Stimulated activated CD4-positive, alpha-beta T cell treated with anti-CD3 and anti-CD28 coated beads, Interleukin-12 subunit alpha, Interleukin-12 subunit beta, amount 100 ng/mL, for 48 hours (primary cell): Measurements from ENCODE around the gene PRMT7.

ENCODE experiments used
- DNase-seq, 3 donors: peaks; one replicate each; pipeline ENCODE4 v3.0.0-alpha.2; 2020; ENCODE audit warnings: low read depth in 2 of 3, low spot score in 1 of 3

Gene PRMT7

GRCh38 chr16:68345958-68346635, 35.3 kb downstream of the PRMT7 start:
- DNase-seq, result no peak

GRCh38 chr16:68346892-68347480, 36.2 kb downstream of the PRMT7 start:
- no peak for DNase-seq

DNA sequence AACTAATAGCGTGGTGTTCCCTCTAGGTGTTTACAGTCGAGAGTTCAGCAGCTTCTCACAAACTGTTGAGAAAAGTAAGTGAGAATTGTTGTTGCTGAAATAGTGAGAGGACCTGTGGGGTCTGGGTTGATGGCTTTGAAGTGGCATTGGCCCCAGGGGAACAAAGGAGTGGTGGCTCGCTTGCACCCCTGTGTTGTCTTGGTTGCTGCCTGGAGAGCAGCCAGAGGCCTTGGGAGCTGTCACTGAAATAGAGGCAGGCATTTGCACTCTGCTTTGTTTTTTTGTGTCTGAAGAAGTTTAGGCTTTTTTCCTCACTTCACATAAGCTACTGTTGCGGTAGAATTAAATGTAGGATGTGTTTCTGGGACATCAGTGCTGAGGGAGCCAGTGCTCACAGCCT, 36.8 kb downstream of the PRMT7 start:
- no peak for DNase-seq

GRCh38 chr16:68348639-68349445, 38.0 kb downstream of the PRMT7 start:
- no peak for DNase-seq

DNA sequence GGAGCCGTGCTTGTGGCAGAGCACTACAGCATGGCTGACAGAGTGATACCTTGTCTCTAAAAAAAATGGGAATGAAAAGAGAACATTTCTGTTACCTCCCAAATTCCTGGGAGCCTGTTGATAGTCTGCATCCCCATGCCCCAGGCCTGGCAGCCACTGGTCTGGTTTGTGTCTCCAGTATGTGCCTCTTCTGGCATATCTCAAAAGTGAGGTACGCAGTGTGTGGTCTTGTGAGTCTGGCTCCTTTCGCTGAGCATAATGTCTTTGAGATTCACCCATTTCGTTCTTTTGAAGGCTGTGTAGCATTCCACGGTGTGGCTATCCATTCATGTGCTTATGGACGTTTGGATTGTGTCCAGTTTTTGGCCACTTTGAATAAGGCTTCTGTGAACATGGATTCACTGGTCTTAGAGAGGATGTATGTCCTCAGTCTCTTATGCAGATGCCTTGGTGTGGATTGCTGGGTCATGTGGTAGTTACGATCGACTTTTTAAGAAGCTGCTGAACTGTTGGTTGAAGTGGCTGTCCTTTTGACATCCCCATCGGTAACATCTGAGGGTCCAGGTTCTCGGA, 39.1 kb downstream of the PRMT7 start:
- no peak for DNase-seq

DNA sequence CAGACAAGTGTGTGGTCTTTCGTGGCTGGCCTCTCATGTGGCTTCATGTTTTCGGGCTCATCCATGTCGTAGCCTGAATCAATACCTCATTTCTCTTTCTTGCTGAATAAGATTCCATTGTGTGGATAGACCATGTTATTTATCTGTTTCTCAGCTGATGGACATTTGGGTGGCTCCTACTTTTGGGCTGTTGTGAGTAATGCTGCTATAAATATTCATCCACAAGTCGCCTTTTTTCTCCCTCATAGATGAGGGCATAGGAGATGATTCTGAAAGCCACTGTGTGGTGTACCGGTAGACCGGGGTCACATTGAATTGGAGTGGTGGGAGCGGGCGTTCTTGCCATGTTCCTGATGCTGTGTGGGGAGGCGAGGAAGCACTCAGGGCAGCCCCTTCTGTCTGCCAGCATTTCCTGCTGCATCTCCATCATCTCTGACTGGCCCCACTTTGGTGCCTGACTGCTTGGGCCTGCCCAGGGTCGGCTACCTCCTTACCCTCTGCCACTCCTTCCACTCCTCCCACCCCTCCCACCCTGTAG, 40.1 kb downstream of the PRMT7 start:
- no peak for DNase-seq

- DNase-seq, result no peak
These were observed 40.6 kb downstream of the PRMT7 start for GRCh38 chr16:68351463-68351862.

DNA sequence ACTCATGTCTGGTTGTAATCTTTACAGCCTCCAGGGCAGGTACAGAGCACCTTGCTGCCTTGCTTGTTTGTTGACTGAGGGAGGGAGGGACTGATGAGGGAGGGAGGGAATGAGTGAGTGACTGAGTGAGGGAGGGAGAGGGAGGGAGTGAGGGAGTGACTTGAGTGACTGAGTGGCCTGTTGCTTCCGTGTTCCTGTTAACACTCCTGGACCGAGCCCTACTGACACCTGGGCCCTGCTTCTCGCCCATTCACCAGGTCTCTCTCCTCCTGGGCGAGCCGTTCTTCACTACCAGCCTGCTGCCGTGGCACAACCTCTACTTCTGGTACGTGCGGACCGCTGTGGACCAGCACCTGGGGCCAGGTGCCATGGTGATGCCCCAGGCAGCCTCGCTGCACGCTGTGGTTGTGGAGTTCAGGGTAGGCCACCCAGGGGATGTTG, 41.2 kb downstream of the PRMT7 start:
- DNase-seq, result no peak

- DNase-seq, result no peak
These were observed 42.5 kb downstream of the PRMT7 start for GRCh38 chr16:68353366-68353765.

GRCh38 chr16:68354816-68355215, 44.0 kb downstream of the PRMT7 start:
- no peak for DNase-seq

DNA sequence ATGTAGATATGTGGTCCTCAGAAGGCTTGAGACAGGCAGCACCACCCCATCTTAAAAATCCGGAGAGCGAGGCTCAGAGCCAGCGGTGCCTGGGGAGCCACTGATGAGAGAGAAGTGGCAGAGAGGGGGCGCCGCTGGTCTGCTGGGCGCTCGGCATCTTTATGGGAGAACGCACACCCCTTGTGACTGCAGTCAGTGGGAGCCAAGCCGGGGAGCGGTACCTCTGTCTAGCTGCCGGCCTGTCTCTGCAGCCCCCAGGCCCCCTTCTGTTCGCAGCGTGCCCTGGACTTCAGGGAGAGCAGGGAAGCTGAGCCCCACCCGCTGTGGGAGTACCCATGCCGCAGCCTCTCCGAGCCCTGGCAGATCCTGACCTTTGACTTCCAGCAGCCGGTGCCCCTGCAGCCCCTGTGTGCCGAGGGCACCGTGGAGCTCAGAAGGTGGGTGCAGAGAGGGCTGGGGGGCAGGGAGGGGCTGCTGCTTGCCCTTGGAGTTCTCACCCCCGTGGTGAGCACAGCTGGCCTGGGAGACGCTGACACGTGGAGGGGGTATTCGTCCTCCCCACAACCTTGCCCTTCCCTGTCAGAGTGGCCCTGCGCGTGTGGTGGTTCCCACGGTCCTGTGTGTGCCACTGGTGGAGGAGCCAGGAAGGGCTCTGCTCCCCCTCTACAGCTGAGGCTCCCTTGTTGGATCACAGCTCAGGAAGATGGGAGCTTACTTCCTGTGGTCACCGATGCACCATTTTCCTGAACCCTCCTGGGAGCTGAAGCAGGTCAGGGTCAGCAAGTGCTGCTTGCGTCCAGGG, 44.8 kb downstream of the PRMT7 start:
- DNase-seq, result no peak

DNA sequence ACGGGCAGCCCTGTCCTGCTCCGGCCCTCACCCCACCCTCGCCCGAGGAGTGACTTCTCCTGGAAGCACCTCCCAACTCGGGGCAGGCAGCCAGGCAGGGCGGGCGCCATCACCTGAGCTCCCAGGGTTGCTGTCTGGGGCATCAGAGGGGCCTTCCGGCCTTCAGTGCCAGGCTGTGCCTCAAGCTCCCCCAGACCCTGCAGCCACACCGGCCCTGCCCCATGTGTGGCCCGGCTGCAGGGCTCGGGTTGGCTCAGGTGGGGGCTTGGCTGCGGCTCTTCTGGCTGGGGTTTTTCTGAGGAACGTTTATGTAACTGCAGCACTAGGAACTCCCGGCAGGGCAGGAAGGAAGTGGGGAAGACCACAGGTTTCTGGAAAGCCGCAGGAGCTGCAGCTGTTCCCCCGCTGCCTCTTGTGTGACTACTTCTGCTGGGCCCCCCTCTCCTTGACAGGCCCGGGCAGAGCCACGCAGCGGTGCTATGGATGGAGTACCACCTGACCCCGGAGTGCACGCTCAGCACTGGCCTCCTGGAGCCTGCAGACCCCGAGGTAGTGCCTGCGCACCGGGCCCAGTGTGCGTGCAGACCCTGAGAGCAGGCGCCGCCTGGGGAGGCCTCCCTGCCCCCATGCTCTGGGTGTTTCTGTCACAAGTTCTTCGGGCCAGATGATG, 45.6 kb downstream of the PRMT7 start:
- peak; percentile 27 to 48 (median 32) for DNase-seq

DNA sequence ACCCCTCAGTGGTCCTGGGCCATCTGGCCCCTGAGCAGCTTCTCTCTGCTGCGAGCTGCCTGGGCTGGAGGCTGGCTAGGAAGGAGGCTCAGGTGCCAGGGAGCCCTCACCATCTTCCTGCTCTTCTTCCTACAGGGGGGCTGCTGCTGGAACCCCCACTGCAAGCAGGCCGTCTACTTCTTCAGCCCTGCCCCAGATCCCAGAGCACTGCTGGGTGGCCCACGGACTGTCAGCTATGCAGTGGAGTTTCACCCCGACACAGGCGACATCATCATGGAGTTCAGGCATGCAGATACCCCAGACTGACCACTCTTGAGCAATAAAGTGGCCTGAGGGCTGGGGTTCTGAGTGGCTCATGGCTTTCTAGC, 46.1 kb downstream of the PRMT7 start:
- no peak for DNase-seq

DNA sequence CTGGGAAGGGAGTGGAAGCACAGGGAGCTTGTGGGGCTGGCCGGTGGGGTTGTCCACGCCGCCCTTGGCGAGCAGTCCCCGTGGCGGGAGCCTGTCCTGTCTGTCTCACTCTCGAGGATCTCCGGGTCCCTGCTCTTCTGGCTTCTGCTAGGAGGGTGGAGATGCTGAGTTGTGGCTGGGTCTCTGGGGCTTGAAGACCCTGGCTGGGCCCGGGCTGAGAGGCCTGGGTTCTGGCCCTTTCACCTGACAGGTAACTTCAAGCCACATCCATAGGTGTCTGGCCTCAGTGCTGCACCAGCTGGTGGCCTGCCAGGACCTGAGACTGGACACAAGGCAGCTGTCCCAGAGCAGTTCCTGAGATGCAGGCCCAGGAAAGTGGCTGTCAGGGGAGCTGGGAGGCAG, 46.7 kb downstream of the PRMT7 start:
- no peak for DNase-seq

GRCh38 chr16:68357923-68358322, 47.1 kb downstream of the PRMT7 start:
- no peak for DNase-seq

DNA sequence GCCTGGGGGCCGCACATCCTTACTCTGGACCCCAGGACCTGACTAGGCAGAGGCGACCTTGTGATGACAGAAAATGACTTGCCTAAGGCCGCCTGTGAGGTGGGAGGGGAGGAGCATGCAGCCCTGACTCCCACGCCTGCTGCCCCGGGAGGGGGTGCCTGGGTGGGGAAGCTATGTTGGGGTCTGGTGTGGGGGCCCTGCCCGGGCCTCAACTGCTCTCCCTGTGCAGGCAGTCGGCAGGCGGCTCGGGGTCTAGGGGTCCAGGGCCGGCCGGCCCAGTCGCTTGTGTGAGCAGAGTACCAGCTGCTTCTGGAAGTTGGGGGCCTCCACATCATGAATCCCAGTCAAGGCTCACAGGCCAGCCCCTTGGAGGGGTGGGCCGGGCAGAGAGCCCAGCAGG, 48.1 kb downstream of the PRMT7 start:
- DNase-seq, result no peak

- DNase-seq, result no peak
These were observed 48.8 kb downstream of the PRMT7 start for GRCh38 chr16:68359398-68360191.

- DNase-seq, result no peak
These were observed 49.7 kb downstream of the PRMT7 start for GRCh38 chr16:68360547-68360946.

GRCh38 chr16:68360956-68361355, 50.1 kb downstream of the PRMT7 start:
- no peak for DNase-seq

DNA sequence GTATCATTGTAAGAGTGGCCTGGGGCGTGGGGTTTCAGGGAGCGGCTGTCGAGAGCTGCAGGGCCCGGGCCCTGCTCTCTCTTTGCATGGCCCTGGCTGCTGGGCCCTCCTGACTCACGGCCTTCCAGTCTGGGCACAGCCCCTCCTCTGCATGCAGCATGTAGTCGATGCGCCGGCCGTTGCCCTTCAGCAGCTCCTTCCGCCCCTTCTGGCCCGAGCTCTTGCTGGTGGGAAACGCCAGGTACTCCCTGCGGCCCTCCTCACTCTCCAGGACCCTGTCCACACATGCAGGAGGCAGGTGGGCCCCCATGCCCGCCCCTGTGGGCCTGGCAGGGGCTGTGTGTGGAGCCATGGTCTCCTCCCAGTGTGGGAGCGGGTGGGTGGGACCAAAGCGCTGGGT, 50.7 kb downstream of the PRMT7 start:
- DNase-seq, result no peak
